HG03442 (cell line): ENCODE results near the gene NUDT3.
A peak's percentile ranks its signal among the peaks of the same experiment; 100 is the strongest.
"Not testable (repeated sequence)": the region's sequence is repeated elsewhere in the genome, so short reads cannot be mapped to it uniquely, and the experiment has no call there.

Experiments used
- ATAC-seq: cut with Tn5 transposase; IDR thresholded peaks from one replicate; pipeline ENCODE4 v1.9.1; 2021; ENCODE audit warnings: mild to moderate bottlenecking, moderate library complexity; ENCODE audit not compliant: unreplicated experiment

Gene NUDT3

GRCh38 chr6:34392497-34393190 lies at the start of gene NUDT3:
NUDT3 (minus strand) TSS chr6:34392669; CDS start chr6:34392362, 307 bp downstream.
- ATAC-seq: peak; percentile 86

GRCh38 chr6:34441526-34441925 lies 49.1 kb upstream of the NUDT3 start:
- ATAC-seq: no peak

GRCh38 chr6:34439442-34439841 lies 47.0 kb upstream of the NUDT3 start:
- ATAC-seq: no peak

- no peak for ATAC-seq
Observed at GRCh38 chr6:34438705-34439104, 46.2 kb upstream of the NUDT3 start.

- ATAC-seq: no peak
Observed at GRCh38 chr6:34437644-34437970, 45.1 kb upstream of the NUDT3 start.

GRCh38 chr6:34436803-34437643 lies 44.6 kb upstream of the NUDT3 start:
- no peak for ATAC-seq

- no peak for ATAC-seq
Observed at GRCh38 chr6:34435916-34436315, 43.4 kb upstream of the NUDT3 start.

GRCh38 chr6:34425498-34426410 lies 33.3 kb upstream of the NUDT3 start, which contains the start of gene RPS10:
RPS10 (minus strand) TSS chr6:34426069; CDS start chr6:34425221, 848 bp downstream.
- peak; percentile 88 for ATAC-seq

GRCh38 chr6:34425132-34425497 lies 32.6 kb upstream of the NUDT3 start:
- ATAC-seq: no peak

- ATAC-seq: no peak
Observed at GRCh38 chr6:34424200-34425131, 32.0 kb upstream of the NUDT3 start.

GRCh38 chr6:34423254-34423653 lies 30.8 kb upstream of the NUDT3 start:
- no peak for ATAC-seq

- no peak for ATAC-seq
Observed at GRCh38 chr6:34418367-34418766, 25.9 kb upstream of the NUDT3 start.

GRCh38 chr6:34416877-34417371 lies 24.5 kb upstream of the NUDT3 start:
- ATAC-seq: no peak

GRCh38 chr6:34414999-34415858 lies 22.8 kb upstream of the NUDT3 start:
- no peak for ATAC-seq

GRCh38 chr6:34412643-34413214 lies 20.3 kb upstream of the NUDT3 start:
- ATAC-seq: no peak

- no peak for ATAC-seq
Observed at GRCh38 chr6:34412016-34412415, 19.5 kb upstream of the NUDT3 start.

GRCh38 chr6:34407915-34408314 lies 15.4 kb upstream of the NUDT3 start:
- ATAC-seq: not testable (repeated sequence)

GRCh38 chr6:34396518-34396917 lies 4.0 kb upstream of the NUDT3 start:
- ATAC-seq: no peak

- no peak for ATAC-seq
Observed at GRCh38 chr6:34393966-34394305, 1.5 kb upstream of the NUDT3 start.
